GM21737 (cell line): ENCODE measurements around the gene G2E3.

Source experiments
- ATAC-seq: cut with Tn5 transposase; IDR thresholded peaks from one replicate; pipeline ENCODE4 v1.9.1; 2021; ENCODE audit warnings: mild to moderate bottlenecking, moderate library complexity; ENCODE audit not compliant: unreplicated experiment

The G2E3 gene

GRCh38 chr14:30648471-30648870 is 89.5 kb downstream of the G2E3 start:
- no peak for ATAC-seq

DNA sequence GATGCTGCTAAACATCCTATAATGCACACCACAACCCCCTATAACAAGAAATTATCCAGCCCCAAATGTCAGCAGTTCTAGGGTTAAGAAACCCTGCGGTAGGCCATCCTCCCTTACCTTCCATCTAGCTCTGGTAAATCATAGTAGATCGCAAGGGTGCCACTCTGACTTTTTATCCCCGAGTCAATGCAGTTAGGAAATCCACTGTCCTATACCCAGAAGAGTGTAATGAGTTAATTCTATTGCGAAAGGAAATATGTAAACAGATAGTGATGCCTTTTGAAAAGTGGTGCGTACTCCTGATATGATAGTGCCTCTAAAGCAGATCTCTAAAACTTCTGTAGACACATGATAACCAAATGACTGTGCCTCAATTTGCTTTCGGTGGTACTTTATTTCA is 93.0 kb downstream of the G2E3 start:
- ATAC-seq, result no peak

DNA sequence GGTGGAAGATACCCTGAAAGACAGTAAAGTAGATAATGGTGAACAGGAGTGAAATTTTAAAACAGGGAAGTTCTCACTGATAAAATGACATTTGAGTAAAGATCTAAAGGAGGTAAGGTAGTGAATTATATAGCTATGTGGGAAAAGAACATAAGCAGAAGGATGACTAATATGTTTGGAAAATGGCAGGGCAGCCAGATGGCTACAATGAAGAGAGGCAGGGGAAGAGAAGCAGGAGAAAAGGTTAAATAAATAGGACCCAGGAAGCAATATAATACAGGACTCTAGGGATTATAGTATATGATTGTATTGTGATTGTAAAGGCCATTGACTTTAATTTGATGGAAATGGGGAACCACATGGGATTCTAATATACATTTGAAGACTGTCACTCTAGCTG is 96.2 kb downstream of the G2E3 start:
- ATAC-seq, result no peak

DNA sequence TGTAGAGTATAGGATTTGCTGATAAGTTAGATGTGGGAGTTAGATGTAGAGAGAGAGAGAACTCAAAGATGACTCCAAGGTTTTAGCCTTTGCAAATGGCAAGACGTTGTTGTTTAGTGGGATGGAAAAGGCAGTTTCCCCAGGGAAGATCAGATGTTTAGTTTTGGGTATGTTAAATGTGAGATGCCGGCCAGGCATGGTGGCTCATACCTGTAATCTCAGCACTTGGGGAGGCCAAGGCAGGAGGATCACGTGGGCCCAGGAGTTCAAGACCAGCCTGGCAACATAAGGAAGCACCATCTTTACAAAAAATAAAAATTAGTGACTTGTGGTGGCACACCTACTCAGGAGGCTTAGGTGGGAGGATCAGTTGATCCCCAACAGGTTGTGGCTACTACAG is 96.7 kb downstream of the G2E3 start:
- ATAC-seq, result no peak

DNA sequence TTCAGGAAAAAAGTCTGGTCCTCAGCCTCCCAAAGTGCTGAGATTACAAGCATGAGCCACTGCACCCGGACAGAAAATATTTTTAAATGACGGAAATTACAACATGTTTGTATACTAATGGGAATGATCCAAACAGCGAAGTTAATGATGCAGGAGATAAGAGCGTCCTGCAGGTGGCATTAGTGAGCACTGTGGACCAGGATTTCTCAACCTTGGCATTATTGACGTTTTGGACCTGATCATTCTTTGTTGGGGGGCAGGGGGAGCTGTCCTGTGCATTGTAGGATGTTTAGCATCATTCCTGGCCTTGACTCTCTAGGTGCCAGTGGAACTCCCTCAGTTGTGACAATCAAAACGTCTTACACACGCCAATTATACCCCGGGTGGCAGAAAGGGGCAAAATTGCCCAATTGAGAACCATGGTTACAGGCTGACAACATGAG is 97.3 kb downstream of the G2E3 start:
- ATAC-seq, result no peak

DNA sequence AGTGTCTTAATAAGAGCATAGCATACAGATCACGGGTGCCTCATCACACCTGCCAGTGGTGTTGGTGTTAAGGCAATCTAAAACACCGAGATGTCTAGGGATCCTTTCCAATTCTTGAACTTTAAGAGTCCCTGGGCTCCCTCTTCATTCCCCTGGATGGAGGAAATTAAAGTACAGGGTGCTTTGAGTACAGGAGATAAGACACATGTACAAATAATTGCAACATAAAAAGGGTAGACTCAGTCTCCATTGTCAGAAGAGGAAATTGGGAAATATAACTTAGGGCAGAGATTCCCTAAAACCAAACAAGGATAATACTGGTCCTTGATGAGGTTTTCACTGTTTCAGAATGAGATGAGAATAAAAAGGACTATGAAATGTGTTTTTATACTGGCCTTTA is 98.1 kb downstream of the G2E3 start:
- no peak for ATAC-seq

DNA sequence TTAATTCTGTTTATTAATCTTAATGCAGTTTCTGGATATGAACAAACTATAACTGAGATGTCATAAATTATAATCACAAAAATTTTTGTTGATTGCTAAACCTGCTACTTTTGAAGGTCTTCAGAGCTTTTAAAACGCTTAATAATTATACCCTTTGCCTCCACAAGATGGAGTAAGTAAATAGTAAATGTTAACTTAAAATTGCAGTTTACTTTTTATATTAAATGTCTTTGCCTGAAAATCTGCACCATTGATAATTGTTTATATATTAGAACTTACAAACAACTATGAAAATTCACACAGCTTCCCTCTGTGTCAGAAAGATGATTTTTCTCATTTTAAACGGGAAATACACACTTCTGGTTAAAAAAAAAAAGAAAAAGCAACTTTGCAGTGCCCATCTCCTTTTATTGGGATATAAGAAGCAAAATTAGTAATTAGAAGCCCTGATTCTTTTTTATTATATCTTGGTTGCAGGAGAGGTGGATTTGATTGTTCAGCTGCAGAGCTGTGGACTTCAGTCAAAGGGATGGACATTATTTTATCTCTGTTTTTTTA is 98.7 kb downstream of the G2E3 start:
- ATAC-seq, result no peak

DNA sequence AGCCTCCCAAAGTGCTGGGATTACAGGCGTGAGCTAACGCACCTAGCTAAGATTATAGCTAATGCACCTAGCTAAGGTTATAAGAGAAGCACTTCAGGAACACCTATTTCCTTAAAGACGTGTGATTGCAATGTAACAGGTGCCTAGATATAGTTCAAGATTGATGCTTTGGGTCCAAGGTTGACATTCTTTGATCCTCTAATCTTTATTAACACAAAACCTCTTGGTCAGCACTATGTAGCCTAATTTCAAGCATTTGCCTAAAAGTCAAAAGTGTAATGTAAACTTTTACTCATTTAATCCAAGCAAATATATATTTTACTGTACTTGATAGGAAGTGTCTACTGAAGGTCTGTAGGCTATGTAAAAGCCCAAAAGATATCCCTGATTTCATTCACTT is 99.7 kb downstream of the G2E3 start:
- ATAC-seq, result no peak

DNA sequence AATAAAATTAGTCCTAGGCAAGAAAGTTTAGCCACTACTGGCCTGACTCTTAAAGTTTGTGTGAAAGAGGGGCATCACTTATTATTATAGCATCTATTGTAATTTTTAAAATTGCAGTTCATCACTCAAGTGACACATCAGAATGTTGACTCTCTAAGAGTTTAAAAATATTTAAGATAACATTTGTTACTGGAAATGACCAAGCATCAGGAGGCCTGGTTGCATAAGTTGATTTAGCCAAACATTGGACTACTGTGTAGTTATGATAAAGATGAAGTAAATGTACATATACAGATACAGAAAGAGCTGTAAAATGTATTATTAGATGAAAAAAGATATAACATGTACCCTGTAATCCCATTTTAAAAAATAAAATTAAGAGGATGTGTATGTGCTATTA is 110.6 kb downstream of the G2E3 start:
- no peak for ATAC-seq
